ENCODE data around the gene SIRT5.

DNA sequence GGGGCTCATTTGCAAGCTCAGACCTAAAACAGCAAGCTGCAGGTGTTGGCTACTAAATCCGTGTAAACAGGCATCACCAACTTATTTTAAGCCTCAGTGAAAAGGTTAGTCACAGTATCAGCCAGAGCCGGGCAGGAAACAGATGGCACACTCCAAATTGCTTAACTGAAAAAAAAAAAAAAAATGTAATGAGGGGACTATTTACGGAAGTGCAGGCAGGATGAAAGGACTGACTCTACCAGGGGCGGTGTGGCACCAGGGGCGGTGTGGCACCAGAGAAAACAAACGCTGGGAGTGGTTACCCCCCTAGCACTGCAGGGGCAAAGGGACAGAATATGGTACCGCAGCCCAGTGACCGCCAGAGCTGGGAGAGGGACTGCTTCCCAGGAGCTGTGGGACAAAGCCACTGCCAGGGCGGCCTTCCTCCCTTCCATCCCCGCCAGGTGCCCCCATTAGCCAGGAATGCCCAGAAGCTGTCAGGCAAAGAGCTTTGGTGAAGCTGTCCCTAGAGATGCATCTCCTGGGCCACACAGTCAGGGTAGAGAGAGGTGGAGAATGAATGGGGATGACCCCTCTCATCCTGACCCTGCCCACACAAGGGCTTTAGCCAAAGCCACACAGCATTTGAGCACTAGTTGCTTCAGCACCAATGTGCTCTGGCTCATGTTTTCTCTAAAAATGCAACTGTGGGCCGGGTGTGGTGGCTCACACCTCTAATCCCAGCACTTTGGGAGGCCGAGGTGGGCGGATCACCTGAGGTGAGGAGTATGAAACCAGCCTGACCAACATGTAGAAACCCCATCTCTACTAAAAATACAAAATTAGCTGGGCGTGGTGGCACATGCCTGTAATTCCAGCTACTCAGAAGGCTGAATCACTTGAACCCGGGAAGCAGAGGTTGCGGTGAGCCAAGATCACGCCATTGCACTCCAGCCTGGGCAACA is 47.4 kb upstream of the SIRT5 start:
- TF ChIP-seq, protein P1, sequence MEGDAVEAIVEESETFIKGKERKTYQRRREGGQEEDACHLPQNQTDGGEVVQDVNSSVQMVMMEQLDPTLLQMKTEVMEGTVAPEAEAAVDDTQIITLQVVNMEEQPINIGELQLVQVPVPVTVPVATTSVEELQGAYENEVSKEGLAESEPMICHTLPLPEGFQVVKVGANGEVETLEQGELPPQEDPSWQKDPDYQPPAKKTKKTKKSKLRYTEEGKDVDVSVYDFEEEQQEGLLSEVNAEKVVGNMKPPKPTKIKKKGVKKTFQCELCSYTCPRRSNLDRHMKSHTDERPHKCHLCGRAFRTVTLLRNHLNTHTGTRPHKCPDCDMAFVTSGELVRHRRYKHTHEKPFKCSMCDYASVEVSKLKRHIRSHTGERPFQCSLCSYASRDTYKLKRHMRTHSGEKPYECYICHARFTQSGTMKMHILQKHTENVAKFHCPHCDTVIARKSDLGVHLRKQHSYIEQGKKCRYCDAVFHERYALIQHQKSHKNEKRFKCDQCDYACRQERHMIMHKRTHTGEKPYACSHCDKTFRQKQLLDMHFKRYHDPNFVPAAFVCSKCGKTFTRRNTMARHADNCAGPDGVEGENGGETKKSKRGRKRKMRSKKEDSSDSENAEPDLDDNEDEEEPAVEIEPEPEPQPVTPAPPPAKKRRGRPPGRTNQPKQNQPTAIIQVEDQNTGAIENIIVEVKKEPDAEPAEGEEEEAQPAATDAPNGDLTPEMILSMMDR (IDR thresholded peaks at IDR 0.05), result peak in 2 of 6 experiments; percentile 8 to 18
- TF ChIP-seq POLR2AphosphoS5 (IDR thresholded peaks at IDR 0.05) (peak; percentile 49 to 67), EP300 (IDR thresholded peaks at IDR 0.05) (peak in 2 of 4 donors; percentile 55 to 58), POLR2A (IDR thresholded peaks at IDR 0.05) (no peak)

All from upper lobe of left lung (tissue), 4 donors.